NCI-H2227 (cell line): Measurements from ENCODE around the gene C1orf198.
"Not testable (repeated sequence)": the region's sequence is repeated elsewhere in the genome, so short reads cannot be mapped to it uniquely, and the experiment has no call there.

Experiments used
- DNase-seq: peaks from one replicate; lab custom pipeline; 2025; ENCODE audit not compliant: unreplicated experiment; lab: John Stamatoyannopoulos, UW

The C1orf198 gene

GRCh38 chr1:230861970-230862595 lies 6.2 kb downstream of the C1orf198 start:
- no peak for DNase-seq

GRCh38 chr1:230861489-230861888 lies 6.8 kb downstream of the C1orf198 start:
- no peak for DNase-seq

- no peak for DNase-seq
These were observed 7.5 kb downstream of the C1orf198 start for GRCh38 chr1:230860617-230861384.

- DNase-seq = no peak
These were observed 9.2 kb downstream of the C1orf198 start for GRCh38 chr1:230858918-230859729.

- DNase-seq = no peak
These were observed 10.0 kb downstream of the C1orf198 start for GRCh38 chr1:230858236-230858820.

- no peak for DNase-seq
These were observed 10.5 kb downstream of the C1orf198 start for GRCh38 chr1:230857822-230858221.

GRCh38 chr1:230857077-230857476 lies 11.2 kb downstream of the C1orf198 start:
- DNase-seq = no peak

GRCh38 chr1:230855886-230856285 lies 12.4 kb downstream of the C1orf198 start:
- no peak for DNase-seq

GRCh38 chr1:230854423-230854822 lies 13.9 kb downstream of the C1orf198 start:
- no peak for DNase-seq

GRCh38 chr1:230853731-230854130 lies 14.6 kb downstream of the C1orf198 start:
- DNase-seq = no peak

- DNase-seq = no peak
These were observed 15.4 kb downstream of the C1orf198 start for GRCh38 chr1:230852959-230853358.

GRCh38 chr1:230851291-230851691 lies 17.0 kb downstream of the C1orf198 start:
- no peak for DNase-seq

GRCh38 chr1:230850547-230850946 lies 17.8 kb downstream of the C1orf198 start:
- DNase-seq = no peak

- no peak for DNase-seq
These were observed 18.7 kb downstream of the C1orf198 start for GRCh38 chr1:230849451-230850224.

- no peak for DNase-seq
These were observed 20.1 kb downstream of the C1orf198 start for GRCh38 chr1:230848235-230848634.

GRCh38 chr1:230845184-230845583 lies 23.1 kb downstream of the C1orf198 start:
- DNase-seq = not testable (repeated sequence)

GRCh38 chr1:230844561-230844960 lies 23.8 kb downstream of the C1orf198 start:
- DNase-seq = no peak

GRCh38 chr1:230843503-230844309 lies 24.6 kb downstream of the C1orf198 start:
- no peak for DNase-seq

GRCh38 chr1:230842801-230843200 lies 25.5 kb downstream of the C1orf198 start:
- no peak for DNase-seq

- DNase-seq = no peak
These were observed 29.1 kb downstream of the C1orf198 start for GRCh38 chr1:230839173-230839572.
